ENCODE results near the gene ABL1.

Gene ABL1

DNA sequence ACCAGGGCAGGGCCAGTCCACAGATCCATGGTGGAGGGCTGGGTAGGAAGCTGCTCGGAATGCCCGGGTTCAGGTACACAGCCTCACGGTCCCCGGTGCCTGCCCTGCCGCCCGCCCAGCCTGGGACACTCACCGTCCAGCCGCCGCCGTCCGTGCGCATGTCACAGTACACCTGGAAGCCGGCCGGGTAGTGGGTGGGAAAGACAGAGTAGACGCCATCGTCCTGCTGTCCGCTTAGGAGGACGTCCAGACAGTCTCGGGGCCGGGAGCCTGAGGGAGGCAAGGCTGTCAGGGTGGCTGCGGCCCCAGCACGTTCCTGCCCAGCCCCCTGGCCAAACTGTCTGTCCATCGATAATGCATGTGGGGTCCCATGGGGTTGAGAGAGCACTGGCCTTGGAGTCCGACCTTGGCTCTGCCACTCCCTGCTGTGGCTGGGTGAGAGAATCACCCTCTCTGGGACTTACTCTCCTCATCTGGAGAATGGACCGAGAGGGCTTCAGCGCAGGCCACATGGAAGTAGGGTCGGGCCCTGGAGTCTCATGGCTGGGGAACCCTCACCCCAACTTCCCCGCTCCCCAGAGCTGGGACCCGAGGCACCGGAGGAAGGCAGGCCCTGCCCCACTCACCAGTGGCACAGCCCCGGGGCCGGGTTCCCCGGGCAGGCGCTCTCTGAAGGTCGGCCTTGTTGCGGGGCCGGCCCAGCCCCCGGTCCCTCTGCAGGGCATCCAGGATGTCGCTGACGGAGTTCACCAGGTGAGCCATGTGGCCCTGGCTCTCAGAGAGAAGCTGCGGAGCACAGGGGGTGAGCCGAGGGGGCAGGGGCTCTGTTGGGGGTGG lies 88.8 kb downstream of the ABL1 start:
- Histone ChIP-seq H3K27me3 (ENCODE audit: control insufficient read depth, insufficient read depth, low read length) (peaks cover 19% of the 10 kb centered on the region), H3K36me3 (ENCODE audit: control insufficient read depth, insufficient read depth, low read length) (no peaks in the 10 kb centered on the region), H3K9me3 (ENCODE audit: control insufficient read depth, low read length) (no peaks in the 10 kb centered on the region), H3K9ac (ENCODE audit: low read length) (no peak overlapping the region), H3K4me3 (ENCODE audit: low read length) (no peak overlapping the region), H3K4me1 (ENCODE audit: control insufficient read depth, insufficient read depth, low read length) (peaks cover 10% of the 10 kb centered on the region)

DNA sequence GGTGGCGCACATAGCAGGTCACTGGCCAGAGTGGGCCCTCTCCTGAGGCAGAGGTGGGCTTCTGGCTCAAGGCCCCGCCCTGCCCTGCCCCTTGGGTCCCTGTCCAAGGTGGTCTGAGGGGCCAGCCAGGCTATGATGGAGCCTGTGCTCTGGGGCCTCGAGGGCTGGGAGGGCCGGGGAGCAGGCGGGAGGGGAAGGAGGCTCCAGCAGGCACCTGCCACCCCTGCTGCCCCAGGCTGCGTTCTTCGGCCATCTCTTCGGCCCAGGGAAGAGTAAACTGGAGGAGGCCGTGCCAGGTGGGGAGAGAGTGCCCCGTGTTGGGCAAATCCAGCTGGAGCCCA lies 89.4 kb downstream of the ABL1 start:
- H3K4me1 ChIP-seq (ENCODE audit: control insufficient read depth, insufficient read depth, low read length): peaks cover 14% of the 10 kb centered on the region
- H3K36me3 ChIP-seq (ENCODE audit: control insufficient read depth, insufficient read depth, low read length): no peaks in the 10 kb centered on the region
- peaks cover 19% of the 10 kb centered on the region for H3K27me3 ChIP-seq (ENCODE audit: control insufficient read depth, insufficient read depth, low read length)
- H3K4me3 ChIP-seq (ENCODE audit: low read length): no peak overlapping the region
- H3K9ac ChIP-seq (ENCODE audit: low read length): no peak overlapping the region
- H3K9me3 ChIP-seq (ENCODE audit: control insufficient read depth, low read length): no peaks in the 10 kb centered on the region

DNA sequence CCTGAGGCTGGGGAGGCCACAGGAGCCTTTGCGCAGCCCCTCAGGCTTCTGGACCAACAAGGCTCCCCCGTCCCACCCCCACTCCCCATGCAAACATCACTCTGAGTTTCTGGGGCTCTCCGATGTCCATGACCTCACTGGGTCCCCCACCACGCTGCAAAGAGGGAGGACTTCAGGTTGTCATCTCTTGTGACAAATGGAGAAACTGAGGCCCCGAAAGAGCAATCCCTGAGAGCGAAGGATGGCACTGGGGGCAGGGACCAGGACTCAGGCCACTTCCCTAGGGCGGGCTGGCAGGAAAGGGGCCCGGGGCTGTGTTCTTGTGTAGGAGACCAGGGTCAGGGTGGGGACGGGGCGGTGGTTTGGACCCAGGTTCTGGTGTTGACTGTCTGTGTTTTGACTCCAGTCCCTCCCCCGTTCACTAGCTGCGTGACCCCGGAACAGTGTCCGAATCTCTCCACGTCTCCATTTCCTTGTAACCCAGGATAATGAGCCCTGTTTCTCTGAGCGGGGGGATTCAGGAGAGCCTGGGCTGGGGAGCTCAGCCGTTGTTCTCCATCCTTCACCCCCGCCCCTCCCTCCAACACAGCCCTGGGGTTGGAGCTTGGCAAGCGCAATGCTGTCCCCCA lies 90.1 kb downstream of the ABL1 start:
- Histone ChIP-seq H3K36me3 (ENCODE audit: control insufficient read depth, insufficient read depth, low read length) (no peaks in the 10 kb centered on the region), H3K9me3 (ENCODE audit: control insufficient read depth, low read length) (no peaks in the 10 kb centered on the region), H3K27me3 (ENCODE audit: control insufficient read depth, insufficient read depth, low read length) (peaks cover 22% of the 10 kb centered on the region), H3K4me1 (ENCODE audit: control insufficient read depth, insufficient read depth, low read length) (peaks cover 14% of the 10 kb centered on the region), H3K4me3 (ENCODE audit: low read length) (no peak overlapping the region), H3K9ac (ENCODE audit: low read length) (no peak overlapping the region)

DNA sequence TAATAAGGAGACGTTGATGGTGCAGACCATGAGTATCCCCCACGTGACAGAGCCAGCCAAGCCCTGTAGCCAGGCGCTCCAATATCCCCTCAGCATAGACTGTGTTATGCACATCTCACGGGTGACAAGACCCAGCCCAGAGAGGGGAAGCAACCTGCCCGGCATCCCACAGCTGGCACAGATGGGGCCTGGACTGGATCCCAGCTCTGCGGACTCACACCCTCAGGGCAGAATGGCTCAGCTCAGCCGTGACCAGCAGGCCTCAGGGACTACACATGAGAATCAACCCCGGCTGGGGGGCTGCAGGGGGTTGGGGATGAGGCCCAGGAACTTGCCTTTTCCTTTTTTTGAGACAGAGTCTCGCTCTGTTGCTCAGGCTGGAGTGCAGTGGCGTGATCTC lies 92.3 kb downstream of the ABL1 start:
- Histone ChIP-seq H3K9me3 (ENCODE audit: control insufficient read depth, low read length) (no peaks in the 10 kb centered on the region), H3K4me3 (ENCODE audit: low read length) (no peak overlapping the region), H3K27me3 (ENCODE audit: control insufficient read depth, insufficient read depth, low read length) (peaks cover 20% of the 10 kb centered on the region), H3K36me3 (ENCODE audit: control insufficient read depth, insufficient read depth, low read length) (no peaks in the 10 kb centered on the region), H3K4me1 (ENCODE audit: control insufficient read depth, insufficient read depth, low read length) (peaks cover 14% of the 10 kb centered on the region), H3K9ac (ENCODE audit: low read length) (no peak overlapping the region)

DNA sequence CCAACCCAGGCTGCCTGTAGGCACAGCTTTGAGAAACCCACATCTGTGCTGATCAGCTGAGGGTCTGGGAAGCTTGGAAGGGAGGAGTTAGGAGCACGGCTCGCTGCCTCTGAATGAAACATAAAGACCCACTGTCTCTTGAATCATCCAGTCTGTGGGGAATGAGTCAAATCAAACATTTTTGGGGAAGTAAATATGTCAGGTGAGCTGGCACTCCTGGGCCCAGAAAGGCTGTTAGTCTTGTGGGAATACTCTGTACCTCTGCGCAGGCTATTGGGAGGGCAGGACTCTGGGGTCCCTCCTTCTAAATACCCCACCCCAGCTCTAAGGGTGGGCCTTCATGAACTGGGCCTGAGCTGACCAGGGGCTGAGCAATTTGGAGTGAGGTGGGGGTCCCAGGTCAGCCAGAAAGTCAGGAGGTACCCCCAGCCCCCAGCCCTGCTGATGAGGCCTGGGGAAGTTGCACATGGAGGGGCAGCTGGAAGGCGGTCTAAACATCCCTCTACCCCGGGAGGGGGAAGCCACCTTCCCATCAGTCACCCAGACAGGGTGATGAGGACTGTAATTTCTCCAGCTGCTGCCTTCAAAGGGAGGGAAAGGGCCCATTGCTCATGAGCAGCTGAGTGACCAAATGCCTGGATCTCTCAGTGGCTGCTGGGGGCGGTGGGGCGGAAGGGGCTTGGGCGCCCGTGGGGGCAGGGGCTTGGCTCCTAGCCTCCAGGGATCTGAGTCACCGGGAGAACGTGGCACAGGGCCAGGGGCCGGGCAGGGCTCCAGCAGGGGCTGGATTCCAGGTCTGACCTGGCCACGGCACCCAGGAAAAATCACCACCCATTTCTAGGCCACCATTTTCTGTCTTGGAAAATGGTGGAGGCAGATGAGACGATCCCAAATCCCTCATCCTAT lies 93.2 kb downstream of the ABL1 start:
- peak overlapping the region; percentile 8 for H3K9ac ChIP-seq (ENCODE audit: low read length)
- H3K36me3 ChIP-seq (ENCODE audit: control insufficient read depth, insufficient read depth, low read length): no peaks in the 10 kb centered on the region
- peaks cover 29% of the 10 kb centered on the region for H3K27me3 ChIP-seq (ENCODE audit: control insufficient read depth, insufficient read depth, low read length)
- no peaks in the 10 kb centered on the region for H3K9me3 ChIP-seq (ENCODE audit: control insufficient read depth, low read length)
- H3K4me1 ChIP-seq (ENCODE audit: control insufficient read depth, insufficient read depth, low read length): peaks cover 14% of the 10 kb centered on the region
- no peak overlapping the region for H3K4me3 ChIP-seq (ENCODE audit: low read length)

DNA sequence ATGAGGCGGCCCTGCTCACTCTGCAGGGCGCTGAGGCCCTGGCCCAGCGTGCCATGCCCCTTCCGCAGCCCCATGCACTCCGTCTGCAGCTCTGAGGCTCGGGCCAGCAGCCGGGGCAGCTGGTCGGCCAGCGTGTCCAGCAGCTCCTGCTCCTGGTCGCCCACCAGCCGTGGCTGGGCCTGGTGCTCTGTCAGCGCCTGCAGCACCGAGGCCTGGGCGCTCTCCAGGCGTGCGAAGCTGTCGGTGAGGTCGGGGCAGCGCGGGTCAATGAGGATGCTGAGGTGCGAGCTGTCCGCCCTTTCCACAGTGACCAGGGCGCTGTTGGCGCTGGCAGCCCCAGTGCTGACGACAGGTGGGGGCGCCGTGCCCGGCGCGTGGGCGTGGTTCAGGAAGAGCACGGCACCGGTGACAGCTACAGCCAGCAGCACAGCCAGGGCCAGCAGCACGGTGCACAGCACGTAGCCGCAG lies 94.6 kb downstream of the ABL1 start:
- Histone ChIP-seq H3K9me3 (ENCODE audit: control insufficient read depth, low read length) (no peaks in the 10 kb centered on the region), H3K27me3 (ENCODE audit: control insufficient read depth, insufficient read depth, low read length) (peaks cover 41% of the 10 kb centered on the region), H3K4me1 (ENCODE audit: control insufficient read depth, insufficient read depth, low read length) (peaks cover 14% of the 10 kb centered on the region), H3K4me3 (ENCODE audit: low read length) (no peak overlapping the region), H3K36me3 (ENCODE audit: control insufficient read depth, insufficient read depth, low read length) (no peaks in the 10 kb centered on the region), H3K9ac (ENCODE audit: low read length) (no peak overlapping the region)

DNA sequence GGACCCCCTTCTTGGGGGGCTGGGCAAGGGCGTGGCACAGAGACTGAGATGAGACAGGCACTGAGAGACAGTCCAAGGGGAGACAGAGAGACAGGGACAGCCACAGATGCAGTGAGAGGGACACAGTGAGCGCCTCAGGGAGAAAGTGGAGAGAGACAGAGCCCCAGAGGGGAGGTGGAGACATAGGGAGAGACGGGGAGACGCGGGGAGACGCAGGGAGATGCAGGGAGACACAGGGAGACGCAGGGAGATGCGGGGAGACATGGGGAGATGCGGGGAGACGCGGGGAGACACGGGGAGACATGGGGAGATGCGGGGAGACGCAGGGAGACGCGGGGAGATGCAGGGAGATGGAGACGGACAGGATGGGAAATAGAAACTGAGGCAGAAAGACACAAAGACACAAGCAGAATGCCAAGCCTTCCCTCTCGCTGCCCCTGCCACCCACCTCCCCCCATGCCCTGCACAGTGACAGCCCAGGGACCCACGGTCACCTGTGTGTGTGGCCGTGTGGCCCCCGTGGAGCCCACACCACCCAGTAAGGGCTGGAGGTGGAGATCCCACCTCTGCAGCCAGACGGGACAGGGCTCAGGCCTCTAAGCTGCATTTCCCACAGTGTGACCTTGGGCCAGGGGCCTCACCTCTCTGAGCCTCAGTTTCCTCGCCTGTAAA lies 95.2 kb downstream of the ABL1 start:
- peaks cover 14% of the 10 kb centered on the region for H3K4me1 ChIP-seq (ENCODE audit: control insufficient read depth, insufficient read depth, low read length)
- H3K36me3 ChIP-seq (ENCODE audit: control insufficient read depth, insufficient read depth, low read length): no peaks in the 10 kb centered on the region
- no peak overlapping the region for H3K9ac ChIP-seq (ENCODE audit: low read length)
- H3K9me3 ChIP-seq (ENCODE audit: control insufficient read depth, low read length): no peaks in the 10 kb centered on the region
- peaks cover 41% of the 10 kb centered on the region for H3K27me3 ChIP-seq (ENCODE audit: control insufficient read depth, insufficient read depth, low read length)
- H3K4me3 ChIP-seq (ENCODE audit: low read length): no peak overlapping the region

DNA sequence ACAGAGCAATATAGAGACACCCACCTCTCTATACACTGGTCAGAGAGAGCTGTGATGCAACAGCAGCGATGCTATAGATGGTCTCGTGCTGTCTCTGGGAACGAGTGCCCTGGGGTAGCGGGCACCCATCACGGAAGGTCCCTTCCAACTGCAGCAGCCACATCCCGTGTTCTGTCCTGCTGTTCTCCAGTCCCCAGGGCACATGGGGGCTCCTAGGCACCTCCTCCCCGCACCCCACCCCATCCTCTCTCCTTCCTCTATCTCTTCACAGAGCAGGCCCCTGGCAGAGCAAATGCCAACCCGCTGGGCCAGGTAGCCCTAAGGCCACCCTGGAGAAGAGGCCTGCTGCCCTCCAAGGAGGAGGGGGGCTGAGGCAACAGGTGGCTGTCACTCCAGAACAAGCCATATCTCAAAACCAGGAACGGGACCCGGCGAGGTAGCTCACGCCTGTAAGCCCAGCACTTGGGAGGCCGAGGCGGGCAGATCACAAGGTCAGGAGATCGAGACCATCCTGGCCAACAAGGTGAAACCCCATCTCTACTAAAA lies 95.8 kb downstream of the ABL1 start:
- Histone ChIP-seq H3K27me3 (ENCODE audit: control insufficient read depth, insufficient read depth, low read length) (peaks cover 44% of the 10 kb centered on the region), H3K4me1 (ENCODE audit: control insufficient read depth, insufficient read depth, low read length) (peaks cover 14% of the 10 kb centered on the region), H3K4me3 (ENCODE audit: low read length) (no peak overlapping the region), H3K9me3 (ENCODE audit: control insufficient read depth, low read length) (no peaks in the 10 kb centered on the region), H3K9ac (ENCODE audit: low read length) (no peak overlapping the region), H3K36me3 (ENCODE audit: control insufficient read depth, insufficient read depth, low read length) (no peaks in the 10 kb centered on the region)

DNA sequence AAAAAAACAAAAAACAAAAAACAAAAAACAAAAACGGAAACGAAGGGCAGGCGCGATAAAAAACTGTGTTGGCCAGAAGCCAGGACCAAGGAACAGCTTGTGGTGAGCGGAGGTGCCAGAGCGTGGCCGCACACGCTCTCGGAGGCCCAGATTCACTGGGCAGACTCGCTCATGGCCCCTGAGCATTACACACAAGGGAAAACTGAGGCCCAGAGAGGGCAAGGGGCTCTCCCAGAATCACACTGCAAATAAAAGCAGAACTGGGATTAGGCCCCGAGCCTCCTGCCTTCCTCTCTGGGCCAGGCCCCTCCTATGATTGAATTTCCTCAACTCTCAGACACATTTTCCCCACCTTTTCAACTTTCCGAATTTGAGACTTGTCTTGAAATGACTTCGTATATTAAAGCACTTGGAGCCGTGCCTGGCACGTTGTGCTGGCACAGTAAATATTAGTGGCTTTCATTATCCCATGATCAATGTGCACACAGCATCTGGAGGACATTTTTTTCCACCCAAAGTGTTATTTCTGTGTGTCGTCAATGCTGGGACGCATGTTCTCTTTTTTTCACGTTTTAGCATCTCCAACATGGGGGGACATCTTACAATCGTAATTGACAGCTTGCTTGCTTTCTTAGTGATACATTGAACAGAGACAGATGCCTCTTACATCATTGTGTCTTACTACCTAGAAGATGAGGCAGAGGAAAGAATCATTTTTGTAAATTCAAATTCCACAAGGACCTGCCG lies 96.6 kb downstream of the ABL1 start:
- Histone ChIP-seq H3K4me3 (ENCODE audit: low read length) (no peak overlapping the region), H3K27me3 (ENCODE audit: control insufficient read depth, insufficient read depth, low read length) (peaks cover 52% of the 10 kb centered on the region), H3K36me3 (ENCODE audit: control insufficient read depth, insufficient read depth, low read length) (no peaks in the 10 kb centered on the region), H3K9ac (ENCODE audit: low read length) (no peak overlapping the region), H3K4me1 (ENCODE audit: control insufficient read depth, insufficient read depth, low read length) (peaks cover 14% of the 10 kb centered on the region), H3K9me3 (ENCODE audit: control insufficient read depth, low read length) (no peaks in the 10 kb centered on the region)

DNA sequence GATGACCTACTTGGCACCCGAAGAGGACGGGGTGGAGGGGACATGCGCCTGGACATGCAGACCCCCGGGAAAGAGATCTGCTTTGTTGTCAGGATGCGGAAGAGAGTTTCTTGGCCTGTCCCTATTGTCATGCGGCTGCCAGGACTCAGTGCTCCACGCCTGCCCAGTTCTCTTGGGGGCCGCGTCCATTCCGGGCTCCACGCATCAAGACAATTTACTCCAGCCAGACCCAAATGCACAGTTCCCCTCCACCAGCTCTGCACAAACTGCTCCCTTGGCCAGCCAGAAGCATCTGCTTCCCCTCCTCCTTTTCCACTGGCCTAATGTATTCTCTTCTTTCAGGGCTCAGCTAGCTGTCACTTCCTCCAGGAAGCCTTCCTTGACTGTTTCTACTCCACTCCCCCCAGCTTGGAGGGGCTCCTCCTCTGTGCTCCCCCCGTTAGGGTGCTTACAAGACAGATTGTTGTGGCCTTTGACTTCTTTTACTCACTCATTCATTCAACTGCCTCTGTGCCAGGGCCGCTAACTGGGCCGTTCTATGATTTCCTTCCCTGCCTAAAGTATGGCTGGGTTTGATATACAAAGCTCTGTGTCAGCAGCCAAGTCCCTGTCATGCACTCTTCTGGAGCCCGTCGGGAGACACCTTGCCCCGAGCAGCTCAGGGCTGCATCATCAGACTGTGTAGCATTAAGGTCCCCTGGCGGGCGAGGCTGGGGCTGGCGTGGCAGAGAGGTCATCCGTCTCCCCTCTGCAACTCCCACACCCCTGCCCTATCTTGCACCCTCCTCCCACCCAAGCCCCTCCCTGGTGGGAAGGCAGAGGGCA lies 97.4 kb downstream of the ABL1 start:
- H3K27me3 ChIP-seq (ENCODE audit: control insufficient read depth, insufficient read depth, low read length): peaks cover 60% of the 10 kb centered on the region

More for the DNA sequence above, 97.4 kb downstream of the ABL1 start:
- Histone ChIP-seq H3K4me3 (ENCODE audit: low read length) (no peak overlapping the region), H3K36me3 (ENCODE audit: control insufficient read depth, insufficient read depth, low read length) (no peaks in the 10 kb centered on the region), H3K9ac (ENCODE audit: low read length) (no peak overlapping the region), H3K4me1 (ENCODE audit: control insufficient read depth, insufficient read depth, low read length) (peaks cover 14% of the 10 kb centered on the region), H3K9me3 (ENCODE audit: control insufficient read depth, low read length) (no peaks in the 10 kb centered on the region)

Data from mucosa of stomach (tissue), 1 donor.